Caco-2 (cell line): ENCODE data around the gene ERP44. TPM values are rescaled to one million over a fixed set of nuclear protein-coding genes. Genes with fewer than 3 reads are reported as not detected.
"Not testable (repeated sequence)": the region's sequence is repeated elsewhere in the genome, so short reads cannot be mapped to it uniquely, and the experiment has no call there.

Source experiments
- Bru-seq: library from RNA; stranded (reverse); fragments of 400-500 nt; gene quantifications from one replicate; lab custom pipeline; 2021; lab: Mats Ljungman, UMichigan
- BruChase-seq, 2 experiments: library from RNA; stranded (reverse); fragments of 400-500 nt; gene quantifications; one replicate each; lab custom pipeline; 2021; lab: Mats Ljungman, UMichigan
- BruUV-seq: library from RNA; stranded (reverse); fragments of 400-500 nt; replicated peaks from 2 replicates; lab custom pipeline; 2021; lab: Mats Ljungman, UMichigan
- CTCF ChIA-PET: fragments of 300-600 bp; sonication (Branson Sonifier 250); formaldehyde crosslinking; loops from one replicate; lab custom pipeline; 2022; ENCODE audit warnings: antibody characterized with exemption; lab: Charles Lee
- POLR2A ChIA-PET: fragments of 300-600 bp; sonication (Branson Sonifier 250); formaldehyde crosslinking; loops from one replicate; lab custom pipeline; 2022; ENCODE audit warnings: antibody characterized with exemption; lab: Charles Lee
- DNase-seq, 2 experiments: peaks; one replicate each; pipeline versions ENCODE4 v3.0.0 to v3.0.0-alpha.2; 2020 to 2022
- H3K27me3 ChIP-seq: replicated peaks from 2 replicates; pipeline ENCODE4 v1.6.0; 2011; ENCODE audit warnings: low read length; ENCODE audit not compliant: control insufficient read depth, insufficient read depth
- H3K36me3 ChIP-seq: 2 replicates; pipeline ENCODE4 v1.5.1; 2011; ENCODE audit warnings: low read length; ENCODE audit not compliant: control insufficient read depth, insufficient read depth
- H3K4me1 ChIP-seq: fragments of 250-450 bp; sonication (Bioruptor Pico); 2 replicates; pipeline ENCODE4 v1.5.1; 2020; ENCODE audit warnings: mild to moderate bottlenecking
- H3K4me3 ChIP-seq: 2 replicates; pipeline ENCODE4 v1.5.1; 2011; ENCODE audit warnings: low read depth, mild to moderate bottlenecking, control low read depth, low read length
- H3K9me3 ChIP-seq: fragments of 250-450 bp; sonication (Bioruptor Pico); 2 replicates; pipeline ENCODE4 v1.5.1; 2020; ENCODE audit warnings: mild to moderate bottlenecking, moderate library complexity
- H3K27ac Mint-ChIP-seq: one replicate; pipeline ENCODE4 v1.8.0; 2022; ENCODE audit warnings: mixed read lengths; ENCODE audit not compliant: unreplicated experiment
- H3K27me3 Mint-ChIP-seq: one replicate; pipeline ENCODE4 v1.8.0; 2022; ENCODE audit warnings: mixed read lengths; ENCODE audit not compliant: insufficient read depth, unreplicated experiment
- H3K36me3 Mint-ChIP-seq: one replicate; pipeline ENCODE4 v1.8.0; 2022; ENCODE audit warnings: mild to moderate bottlenecking, mixed read lengths; ENCODE audit not compliant: insufficient read depth, unreplicated experiment
- H3K4me1 Mint-ChIP-seq: one replicate; pipeline ENCODE4 v1.8.0; 2022; ENCODE audit warnings: low read depth, mixed read lengths; ENCODE audit not compliant: unreplicated experiment
- H3K4me3 Mint-ChIP-seq: one replicate; pipeline ENCODE4 v1.8.0; 2022; ENCODE audit warnings: mild to moderate bottlenecking, moderate library complexity, mixed read lengths; ENCODE audit not compliant: unreplicated experiment
- H3K9me3 Mint-ChIP-seq: one replicate; pipeline ENCODE4 v1.8.0; 2022; ENCODE audit warnings: mixed read lengths; ENCODE audit not compliant: unreplicated experiment
- intact Hi-C: fragments of 100-400 bp; cut with micrococcal nuclease; formaldehyde crosslinking; loops from one replicate; pipeline ENCODE4 v1.10.0; 2022; ENCODE audit not compliant: unreplicated experiment
- long read RNA-seq: library from polyadenylated mRNA; stranded (forward); transcript quantifications from one replicate; pipeline ENCODE4 v2.0.0, GENCODE V29; 2022
- total RNA-seq: library from RNA; stranded (reverse); gene quantifications from 2 replicates; pipeline ENCODE4 v1.2.3, GENCODE V29; 2022
- TF ChIP-seq, protein P1 (sequence below), 2 experiments: fragments of 200-600 bp in 1 of 2; IDR thresholded peaks; 1 replicate in 1 of 2; 2 replicates in 1 of 2; pipeline versions ENCODE4 v1.5.1 to v1.8.0; 2011 to 2022; ENCODE audit warnings: antibody characterized with exemption in 1 of 2, control low read depth in 1 of 2, inconsistent platforms in 1 of 2, low read depth in 1 of 2, low read length in 1 of 2, mild to moderate bottlenecking in 1 of 2, moderate library complexity in 1 of 2; ENCODE audit not compliant: insufficient read depth in 1 of 2, severe bottlenecking in 1 of 2, unreplicated experiment in 1 of 2

ERP44 gene
- total RNA-seq = 23.9 and 25.6 TPM in 2 replicates
- percentile 83 among the genes with signal in this experiment for Bru-seq, nascent RNA
- percentile 68 among the genes with signal in this experiment for BruChase-seq, experiment 1, labeled RNA remaining after a 2-hour chase
- BruChase-seq, experiment 2, labeled RNA remaining after a 6-hour chase = percentile 70 among the genes with signal in this experiment
- long read RNA-seq, full-length matches to known transcripts = 243 of 260 reads
- long read RNA-seq, partial matches to known transcripts = 6 of 260 reads
- long read RNA-seq, other reads (novel, unspliced or antisense) = 11 of 260 reads

DNA sequence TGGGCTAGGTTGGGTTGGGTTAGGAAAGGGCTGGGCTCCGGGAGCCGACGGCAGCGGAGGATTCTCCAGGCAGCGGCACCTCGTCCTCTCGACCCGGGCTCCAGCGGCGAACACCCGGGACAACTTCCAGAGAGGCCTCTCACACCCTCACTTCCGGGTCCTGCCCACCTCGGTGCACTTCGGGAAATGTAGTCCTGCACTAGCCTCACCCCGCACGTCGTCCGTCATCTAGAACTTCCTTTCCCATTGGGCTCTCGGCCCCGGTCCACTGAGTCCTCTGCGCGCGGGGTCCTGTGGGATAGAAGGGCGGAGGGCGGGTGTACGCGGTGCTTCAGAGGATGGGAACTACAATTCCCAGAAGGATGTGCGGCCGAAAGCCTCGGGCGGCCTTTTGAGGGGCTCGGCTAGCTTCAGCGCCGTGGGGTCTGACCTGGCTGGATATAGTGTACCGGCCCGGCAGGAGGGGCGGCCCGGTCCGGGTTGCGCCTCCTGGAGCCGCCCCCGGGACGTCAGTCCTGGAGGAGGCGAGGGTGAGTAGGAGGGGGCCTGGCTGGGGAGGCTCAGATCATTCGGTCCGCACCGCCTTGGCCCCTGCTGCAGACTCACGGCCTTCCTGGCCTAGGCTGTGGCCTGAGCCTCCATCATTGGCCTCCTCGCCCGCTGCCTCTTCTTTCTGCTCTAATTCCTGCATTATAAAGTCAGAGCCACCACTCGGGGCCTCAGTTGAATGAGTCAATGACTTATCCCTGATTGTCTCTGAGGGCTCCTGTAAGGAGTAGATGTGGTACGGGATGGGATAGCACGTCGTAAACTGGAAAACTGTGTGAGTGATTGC, at the start of gene ERP44, which contains the start of gene INVS:
Gene ERP44 (minus strand): TSS at position 114 of the 835 bp plus-strand sequence. CDS start 160 bp downstream, outside the sequence.
Gene INVS (plus strand): TSS at position 357 of the 835 bp plus-strand sequence. CDS start 5,279 bp downstream, outside the sequence.
- Histone ChIP-seq H3K36me3 (no peaks in the 10 kb centered on the region), H3K4me1 (peaks cover 6% of the 10 kb centered on the region; the same call in 1 of the 2 replicates), H3K9me3 (no peaks in the 10 kb centered on the region), H3K4me3 (peak within 1 kb of the TSS; percentile 99), H3K27me3 (no peaks in the 10 kb centered on the region)
- POLR2A ChIA-PET = no interaction called here
- peaks cover 12% of the 10 kb centered on the region for H3K36me3 Mint-ChIP-seq
- no peaks in the 10 kb centered on the region for H3K9me3 Mint-ChIP-seq
- CTCF ChIA-PET = no interaction called here
- TF ChIP-seq, protein P1, sequence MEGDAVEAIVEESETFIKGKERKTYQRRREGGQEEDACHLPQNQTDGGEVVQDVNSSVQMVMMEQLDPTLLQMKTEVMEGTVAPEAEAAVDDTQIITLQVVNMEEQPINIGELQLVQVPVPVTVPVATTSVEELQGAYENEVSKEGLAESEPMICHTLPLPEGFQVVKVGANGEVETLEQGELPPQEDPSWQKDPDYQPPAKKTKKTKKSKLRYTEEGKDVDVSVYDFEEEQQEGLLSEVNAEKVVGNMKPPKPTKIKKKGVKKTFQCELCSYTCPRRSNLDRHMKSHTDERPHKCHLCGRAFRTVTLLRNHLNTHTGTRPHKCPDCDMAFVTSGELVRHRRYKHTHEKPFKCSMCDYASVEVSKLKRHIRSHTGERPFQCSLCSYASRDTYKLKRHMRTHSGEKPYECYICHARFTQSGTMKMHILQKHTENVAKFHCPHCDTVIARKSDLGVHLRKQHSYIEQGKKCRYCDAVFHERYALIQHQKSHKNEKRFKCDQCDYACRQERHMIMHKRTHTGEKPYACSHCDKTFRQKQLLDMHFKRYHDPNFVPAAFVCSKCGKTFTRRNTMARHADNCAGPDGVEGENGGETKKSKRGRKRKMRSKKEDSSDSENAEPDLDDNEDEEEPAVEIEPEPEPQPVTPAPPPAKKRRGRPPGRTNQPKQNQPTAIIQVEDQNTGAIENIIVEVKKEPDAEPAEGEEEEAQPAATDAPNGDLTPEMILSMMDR (IDR thresholded peaks at IDR 0.05; ENCODE audit: insufficient read depth in 1 of 2, low read depth in 1 of 2, low read length in 1 of 2, severe bottlenecking in 1 of 2, unreplicated experiment in 1 of 2) = no peak
- H3K4me1 Mint-ChIP-seq = peaks cover 7% of the 10 kb centered on the region
- H3K27ac Mint-ChIP-seq = peak within 1 kb of the TSS; percentile 97
- DNase-seq = peak; percentile 98 to 99
- H3K4me3 Mint-ChIP-seq = peak within 1 kb of the TSS; percentile 96
- intact Hi-C loops = loop anchor here (2.0 to 5.0 kb wide), 5 partner anchors 70 to 278 kb away; partner anchors contain the start of genes NR4A3 and STX17
- no peaks in the 10 kb centered on the region for H3K27me3 Mint-ChIP-seq
- BruUV-seq = no TSS peak

DNA sequence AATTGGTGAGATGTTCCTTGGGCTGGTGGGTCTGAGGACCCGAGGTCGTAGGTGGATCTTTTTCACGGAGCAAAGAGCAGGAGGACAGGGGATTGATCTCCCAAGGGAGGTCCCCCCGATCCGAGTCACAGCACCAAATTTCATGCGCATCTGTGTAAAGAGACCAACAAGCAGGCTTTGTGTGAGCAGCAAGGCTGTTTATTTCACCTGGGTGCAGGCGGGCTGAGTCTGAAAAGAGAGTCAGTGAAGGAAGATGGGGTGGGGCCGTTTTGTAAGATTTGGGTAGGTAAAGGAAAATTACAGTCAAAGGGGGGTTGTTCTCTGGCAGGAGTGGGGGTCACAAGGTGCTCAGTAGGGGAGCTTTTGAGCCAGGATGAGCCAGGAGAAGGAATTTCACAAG, 47.2 kb upstream of the ERP44 start:
- H3K4me1 Mint-ChIP-seq, H3K27ac Mint-ChIP-seq, H3K4me1 ChIP-seq, H3K36me3 Mint-ChIP-seq, H3K36me3 ChIP-seq, H3K27me3 Mint-ChIP-seq, H3K9me3 Mint-ChIP-seq, H3K9me3 ChIP-seq, CTCF ChIA-PET, DNase-seq, intact Hi-C loops, H3K27me3 ChIP-seq, POLR2A ChIA-PET, H3K4me3 ChIP-seq, BruUV-seq, H3K4me3 Mint-ChIP-seq: not testable (repeated sequence)

DNA sequence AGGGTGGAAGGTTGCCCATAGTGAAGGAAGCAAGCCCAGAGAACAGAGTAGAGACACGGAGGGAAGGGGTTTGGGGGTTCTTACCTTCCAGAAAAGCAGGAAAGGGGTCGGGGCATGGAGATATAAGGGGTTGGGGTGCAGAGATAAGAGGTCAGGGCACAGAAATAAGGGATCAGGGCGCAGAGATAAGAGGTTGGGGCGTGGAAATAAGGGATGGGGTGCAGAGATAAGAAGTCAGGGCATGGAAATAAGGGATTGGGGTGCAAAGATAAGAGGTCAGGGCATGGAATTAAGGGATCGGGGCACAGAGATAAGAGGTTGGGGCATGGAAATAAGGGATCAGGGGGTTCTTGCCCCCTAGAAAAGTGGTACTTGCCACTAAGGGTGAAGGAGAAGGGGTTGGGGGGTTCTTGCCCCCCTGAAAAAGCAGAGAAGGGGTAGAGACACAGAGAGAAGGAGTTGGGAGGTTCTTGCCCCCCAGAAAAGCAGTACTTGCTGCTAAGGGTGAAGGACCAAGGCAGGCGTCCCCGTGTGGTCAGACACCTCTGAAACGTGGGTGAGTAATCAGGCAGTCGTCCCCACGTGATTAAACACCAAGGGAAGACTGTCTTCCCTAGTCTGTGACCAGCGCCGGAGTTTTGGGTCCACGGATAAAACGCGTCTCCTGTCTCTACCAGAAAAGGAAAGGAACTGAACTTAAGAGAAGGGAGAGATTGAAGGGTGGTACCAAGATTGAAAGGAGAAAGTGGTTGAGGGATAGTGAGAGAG, 46.6 kb upstream of the ERP44 start:
- CTCF ChIA-PET, H3K4me1 ChIP-seq, H3K27me3 Mint-ChIP-seq, H3K4me3 Mint-ChIP-seq, intact Hi-C loops, H3K9me3 ChIP-seq, H3K36me3 ChIP-seq, H3K9me3 Mint-ChIP-seq, BruUV-seq, H3K36me3 Mint-ChIP-seq, H3K4me3 ChIP-seq, H3K4me1 Mint-ChIP-seq, H3K27me3 ChIP-seq, POLR2A ChIA-PET, DNase-seq: not testable (repeated sequence)
- peak overlapping the region; percentile 6 for H3K27ac Mint-ChIP-seq

DNA sequence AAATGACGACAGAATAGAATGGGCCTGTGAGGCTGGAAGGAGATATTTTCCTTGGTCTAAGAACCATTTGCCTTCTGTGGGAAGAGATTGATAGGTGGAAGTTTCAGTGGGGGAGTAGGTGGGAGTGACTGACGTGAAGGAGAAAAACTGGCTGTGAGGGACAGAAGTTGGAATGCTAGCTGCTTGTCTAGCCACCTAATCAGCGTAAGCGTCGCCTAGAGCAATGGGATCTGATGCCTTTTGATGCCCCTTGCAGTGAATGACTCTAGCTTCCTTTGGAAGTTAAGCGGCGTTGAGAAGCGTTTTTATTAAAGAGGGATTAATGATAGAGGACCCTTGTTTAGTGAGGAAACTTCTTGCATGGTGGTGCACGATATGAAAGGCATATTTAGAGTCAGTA, 43.1 kb upstream of the ERP44 start:
- POLR2A ChIA-PET, DNase-seq, H3K9me3 ChIP-seq, H3K4me1 Mint-ChIP-seq, BruUV-seq, H3K9me3 Mint-ChIP-seq, H3K36me3 ChIP-seq, H3K27ac Mint-ChIP-seq, H3K4me3 Mint-ChIP-seq, H3K27me3 ChIP-seq, H3K36me3 Mint-ChIP-seq, H3K27me3 Mint-ChIP-seq, CTCF ChIA-PET, intact Hi-C loops, H3K4me1 ChIP-seq, H3K4me3 ChIP-seq: not testable (repeated sequence)

DNA sequence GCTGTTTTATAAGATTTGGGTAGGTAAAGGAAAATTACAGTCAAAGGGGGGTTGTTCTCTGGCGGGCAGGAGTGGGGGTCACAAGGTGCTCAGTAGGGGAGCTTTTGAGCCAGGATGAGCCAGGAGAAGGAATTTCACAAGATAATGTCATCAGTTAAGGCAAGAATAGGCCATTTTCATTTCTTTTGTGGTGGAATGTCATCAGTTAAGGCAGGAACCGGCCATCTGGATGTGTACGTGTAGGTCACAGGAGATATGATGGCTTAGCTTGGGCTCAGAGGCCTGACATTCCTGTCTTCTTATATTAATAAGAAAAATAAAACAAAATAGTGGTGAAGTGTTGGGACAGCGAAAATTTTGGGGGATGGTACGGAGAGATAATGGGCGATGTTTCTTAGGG, 41.5 kb upstream of the ERP44 start:
- H3K4me3 Mint-ChIP-seq, CTCF ChIA-PET, POLR2A ChIA-PET, DNase-seq, H3K4me1 ChIP-seq, H3K27me3 ChIP-seq, H3K27me3 Mint-ChIP-seq, H3K36me3 Mint-ChIP-seq, H3K9me3 Mint-ChIP-seq, H3K4me3 ChIP-seq, intact Hi-C loops, H3K4me1 Mint-ChIP-seq, H3K36me3 ChIP-seq, H3K9me3 ChIP-seq, BruUV-seq, H3K27ac Mint-ChIP-seq: not testable (repeated sequence)
